Mucosa of stomach (tissue), 1 donor: ENCODE results near the gene IL31RA.

Source experiments
- H3K27me3 ChIP-seq: one replicate; pipeline ENCODE4 v1.7.0; 2013; ENCODE audit warnings: mild to moderate bottlenecking, low read length; ENCODE audit not compliant: control insufficient read depth, insufficient read depth
- H3K36me3 ChIP-seq: one replicate; pipeline ENCODE4 v1.7.0; 2013; ENCODE audit warnings: low read length; ENCODE audit not compliant: control insufficient read depth, insufficient read depth
- H3K4me1 ChIP-seq: one replicate; pipeline ENCODE4 v1.7.0; 2013; ENCODE audit warnings: mild to moderate bottlenecking, low read length; ENCODE audit not compliant: control insufficient read depth, insufficient read depth
- H3K4me3 ChIP-seq: one replicate; pipeline ENCODE4 v1.7.0; 2013; ENCODE audit warnings: low read length
- H3K9ac ChIP-seq: one replicate; pipeline ENCODE4 v1.7.0; 2013; ENCODE audit warnings: mild to moderate bottlenecking, low read length, moderate library complexity
- H3K9me3 ChIP-seq: one replicate; pipeline ENCODE4 v1.7.0; 2013; ENCODE audit warnings: mild to moderate bottlenecking, low read length, moderate library complexity; ENCODE audit not compliant: control insufficient read depth
- donor health status: Pancreatic carcinoma.

Gene IL31RA

GRCh38 chr5:55920784-55921183, 69.6 kb downstream of the IL31RA start:
- Histone ChIP-seq H3K4me1 (no peaks in the 10 kb centered on the region), H3K4me3 (no peak overlapping the region), H3K9ac (no peak overlapping the region), H3K27me3 (no peaks in the 10 kb centered on the region), H3K9me3 (no peaks in the 10 kb centered on the region), H3K36me3 (no peaks in the 10 kb centered on the region)

- Histone ChIP-seq H3K27me3 (no peaks in the 10 kb centered on the region), H3K9me3 (no peaks in the 10 kb centered on the region), H3K9ac (no peak overlapping the region), H3K4me1 (no peaks in the 10 kb centered on the region), H3K36me3 (no peaks in the 10 kb centered on the region), H3K4me3 (no peak overlapping the region)
Measured at GRCh38 chr5:55921617-55922016, 70.5 kb downstream of the IL31RA start.

- Histone ChIP-seq H3K27me3 (no peaks in the 10 kb centered on the region), H3K4me1 (no peaks in the 10 kb centered on the region), H3K4me3 (no peak overlapping the region), H3K9me3 (no peaks in the 10 kb centered on the region), H3K9ac (peak overlapping the region; percentile 34), H3K36me3 (no peaks in the 10 kb centered on the region)
Measured at GRCh38 chr5:55923177-55923771, 72.1 kb downstream of the IL31RA start.

- H3K27me3 ChIP-seq, result no peaks in the 10 kb centered on the region
- no peaks in the 10 kb centered on the region for H3K36me3 ChIP-seq
- H3K9me3 ChIP-seq, result no peaks in the 10 kb centered on the region
- no peaks in the 10 kb centered on the region for H3K4me1 ChIP-seq
- H3K9ac ChIP-seq, result no peak overlapping the region
- no peak overlapping the region for H3K4me3 ChIP-seq
Measured at GRCh38 chr5:55923865-55924500, 72.8 kb downstream of the IL31RA start.

GRCh38 chr5:55924744-55925143, 73.6 kb downstream of the IL31RA start:
- Histone ChIP-seq H3K4me1 (no peaks in the 10 kb centered on the region), H3K4me3 (no peak overlapping the region), H3K9ac (no peak overlapping the region), H3K9me3 (no peaks in the 10 kb centered on the region), H3K27me3 (no peaks in the 10 kb centered on the region), H3K36me3 (no peaks in the 10 kb centered on the region)

GRCh38 chr5:55925181-55925580, 74.0 kb downstream of the IL31RA start:
- Histone ChIP-seq H3K4me1 (no peaks in the 10 kb centered on the region), H3K4me3 (no peak overlapping the region), H3K9ac (no peak overlapping the region), H3K27me3 (no peaks in the 10 kb centered on the region), H3K9me3 (no peaks in the 10 kb centered on the region), H3K36me3 (no peaks in the 10 kb centered on the region)

- Histone ChIP-seq H3K4me3 (no peak overlapping the region), H3K9ac (no peak overlapping the region), H3K4me1 (no peaks in the 10 kb centered on the region), H3K36me3 (no peaks in the 10 kb centered on the region), H3K9me3 (no peaks in the 10 kb centered on the region), H3K27me3 (no peaks in the 10 kb centered on the region)
Measured at GRCh38 chr5:55925712-55926111, 74.6 kb downstream of the IL31RA start.

- no peaks in the 10 kb centered on the region for H3K27me3 ChIP-seq
- H3K9me3 ChIP-seq, result no peaks in the 10 kb centered on the region
- no peaks in the 10 kb centered on the region for H3K4me1 ChIP-seq
- H3K4me3 ChIP-seq, result no peak overlapping the region
- H3K36me3 ChIP-seq, result no peaks in the 10 kb centered on the region
- no peak overlapping the region for H3K9ac ChIP-seq
Measured at GRCh38 chr5:55926476-55926875, 75.3 kb downstream of the IL31RA start.

GRCh38 chr5:55927861-55928655, 76.9 kb downstream of the IL31RA start:
- Histone ChIP-seq H3K9me3 (no peaks in the 10 kb centered on the region), H3K27me3 (no peaks in the 10 kb centered on the region), H3K4me1 (no peaks in the 10 kb centered on the region), H3K4me3 (no peak overlapping the region), H3K9ac (no peak overlapping the region), H3K36me3 (no peaks in the 10 kb centered on the region)

GRCh38 chr5:55929020-55929799, 78.1 kb downstream of the IL31RA start:
- Histone ChIP-seq H3K9me3 (no peaks in the 10 kb centered on the region), H3K36me3 (no peaks in the 10 kb centered on the region), H3K27me3 (no peaks in the 10 kb centered on the region), H3K4me1 (no peaks in the 10 kb centered on the region), H3K9ac (no peak overlapping the region), H3K4me3 (no peak overlapping the region)

- H3K4me3 ChIP-seq, result no peak overlapping the region
- H3K9me3 ChIP-seq, result no peaks in the 10 kb centered on the region
- no peak overlapping the region for H3K9ac ChIP-seq
- no peaks in the 10 kb centered on the region for H3K27me3 ChIP-seq
- H3K4me1 ChIP-seq, result no peaks in the 10 kb centered on the region
- no peaks in the 10 kb centered on the region for H3K36me3 ChIP-seq
Measured at GRCh38 chr5:55932700-55933099, 81.5 kb downstream of the IL31RA start.
